ENCODE data around the gene USPL1.

DNA sequence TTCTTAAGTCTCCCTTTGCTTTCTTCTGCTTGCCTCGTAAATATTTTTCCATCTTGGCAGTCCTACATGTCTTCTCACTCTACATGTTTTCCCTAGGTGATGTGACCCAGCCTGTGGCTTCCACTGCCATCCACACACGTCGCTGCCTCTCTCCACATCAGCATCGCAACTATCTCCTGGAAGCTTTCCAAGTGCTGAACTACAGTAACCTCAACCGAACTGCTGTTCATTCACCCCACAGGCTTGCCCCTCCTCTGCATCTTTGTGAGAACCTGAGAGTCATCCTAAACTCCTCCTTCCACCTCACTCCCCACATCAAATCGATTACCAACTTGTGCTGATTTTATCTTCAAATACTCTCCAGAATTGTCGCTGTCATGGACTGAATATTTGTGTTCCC lies 41.2 kb upstream of the USPL1 start:
- TF ChIP-seq, protein P1, sequence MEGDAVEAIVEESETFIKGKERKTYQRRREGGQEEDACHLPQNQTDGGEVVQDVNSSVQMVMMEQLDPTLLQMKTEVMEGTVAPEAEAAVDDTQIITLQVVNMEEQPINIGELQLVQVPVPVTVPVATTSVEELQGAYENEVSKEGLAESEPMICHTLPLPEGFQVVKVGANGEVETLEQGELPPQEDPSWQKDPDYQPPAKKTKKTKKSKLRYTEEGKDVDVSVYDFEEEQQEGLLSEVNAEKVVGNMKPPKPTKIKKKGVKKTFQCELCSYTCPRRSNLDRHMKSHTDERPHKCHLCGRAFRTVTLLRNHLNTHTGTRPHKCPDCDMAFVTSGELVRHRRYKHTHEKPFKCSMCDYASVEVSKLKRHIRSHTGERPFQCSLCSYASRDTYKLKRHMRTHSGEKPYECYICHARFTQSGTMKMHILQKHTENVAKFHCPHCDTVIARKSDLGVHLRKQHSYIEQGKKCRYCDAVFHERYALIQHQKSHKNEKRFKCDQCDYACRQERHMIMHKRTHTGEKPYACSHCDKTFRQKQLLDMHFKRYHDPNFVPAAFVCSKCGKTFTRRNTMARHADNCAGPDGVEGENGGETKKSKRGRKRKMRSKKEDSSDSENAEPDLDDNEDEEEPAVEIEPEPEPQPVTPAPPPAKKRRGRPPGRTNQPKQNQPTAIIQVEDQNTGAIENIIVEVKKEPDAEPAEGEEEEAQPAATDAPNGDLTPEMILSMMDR (IDR thresholded peaks at IDR 0.05), result no peak
- no peak for TF ChIP-seq POLR2A (IDR thresholded peaks at IDR 0.05)

Data from tibial nerve (tissue), 3 donors.